Endothelial cell of umbilical vein (primary cell): ENCODE results near the gene MSTO1. TPM values are rescaled to one million over a fixed set of nuclear protein-coding genes. Genes with fewer than 3 reads are reported as not detected.

Source experiments
- BruUV-seq: library from RNA; stranded (reverse); fragments of 400-500 nt; replicated peaks from 2 replicates; lab custom pipeline; 2021; lab: Mats Ljungman, UMichigan
- CTCF ChIA-PET: fragments of 300-600, 350-600 bp; sonication (Branson Sonifier 250); formaldehyde crosslinking; loops from one replicate; lab custom pipeline; 2021; ENCODE audit warnings: antibody characterized with exemption, inconsistent platforms; lab: Charles Lee
- POLR2A ChIA-PET: fragments of 300-600, 350-600 bp; sonication (Branson Sonifier 250); formaldehyde crosslinking; loops from one replicate; lab custom pipeline; 2021; ENCODE audit warnings: antibody characterized with exemption, inconsistent platforms; lab: Charles Lee
- DNase-seq: peaks from one replicate; pipeline ENCODE4 v3.0.0-alpha.2; 2011; ENCODE audit warnings: low read depth, low spot score
- FAIRE-seq: peaks from 2 replicates; lab custom pipeline; 2011; peaks lifted over from hg19 to GRCh38; lab: Jason Lieb, UNC
- H2AFZ ChIP-seq: 2 replicates; pipeline ENCODE4 v1.6.0; 2012; ENCODE audit warnings: low read depth, low read length, control low read depth, inconsistent platforms
- H3K27ac ChIP-seq: 2 replicates; pipeline ENCODE4 v1.5.1; 2011; ENCODE audit warnings: low read depth, mild to moderate bottlenecking, control low read depth, low read length, moderate library complexity; ENCODE audit not compliant: insufficient read depth
- H3K27me3 ChIP-seq, 2 experiments: 2 replicates each; pipeline versions ENCODE4 v1.6.0 to v1.6.1; 2011; ENCODE audit warnings: low read length in 2 of 2, mixed read lengths in 1 of 2; ENCODE audit not compliant: control insufficient read depth in 2 of 2, insufficient read depth in 2 of 2
- H3K36me3 ChIP-seq, 2 experiments: 2 replicates in 1 of 2; 3 replicates in 1 of 2; pipeline ENCODE4 v1.5.1; 2011; ENCODE audit warnings: low read length in 2 of 2, mild to moderate bottlenecking in 1 of 2, moderate library complexity in 1 of 2; ENCODE audit not compliant: control insufficient read depth in 2 of 2, insufficient read depth in 2 of 2; ENCODE audit errors: extremely low read depth in 1 of 2
- H3K4me1 ChIP-seq: 3 replicates; pipeline ENCODE4 v1.5.1; 2011; ENCODE audit warnings: mild to moderate bottlenecking, low read length; ENCODE audit not compliant: control insufficient read depth, insufficient read depth; ENCODE audit errors: extremely low read depth
- H3K4me2 ChIP-seq: 2 replicates; pipeline ENCODE4 v1.6.1; 2011; ENCODE audit warnings: low read length, control low read depth, mixed read lengths; ENCODE audit not compliant: insufficient read depth
- H3K4me3 ChIP-seq, 3 experiments: fragments of 200-600 bp in 1 of 3; sonication (generic), shearing (Covaris generic) in 1 of 3; replicated peaks in 1 of 3; 2 replicates each; pipeline ENCODE4 v1.5.1; 2011 to 2016; ENCODE audit warnings: control low read depth in 3 of 3, low read length in 3 of 3, mild to moderate bottlenecking in 2 of 3, inconsistent platforms in 1 of 3, low read depth in 1 of 3, moderate library complexity in 1 of 3; ENCODE audit not compliant: insufficient read depth in 1 of 3
- H3K79me2 ChIP-seq: 2 replicates; pipeline ENCODE4 v1.6.0; 2012; ENCODE audit warnings: low read length, inconsistent platforms; ENCODE audit not compliant: control insufficient read depth, insufficient read depth
- H3K9ac ChIP-seq: replicated peaks from 2 replicates; pipeline ENCODE3; 2011; ENCODE audit warnings: low read length, control low read depth; ENCODE audit not compliant: insufficient read depth; ENCODE audit errors: extremely low read depth
- H3K9me1 ChIP-seq: replicated peaks from 3 replicates; pipeline ENCODE4 v1.6.0; 2011; ENCODE audit warnings: mild to moderate bottlenecking, low read length; ENCODE audit not compliant: control insufficient read depth, insufficient read depth; ENCODE audit errors: extremely low read depth
- H3K9me3 ChIP-seq: replicated peaks from 2 replicates; pipeline ENCODE4 v1.5.1; 2012; ENCODE audit warnings: low read length, inconsistent platforms; ENCODE audit not compliant: control insufficient read depth, insufficient read depth
- H4K20me1 ChIP-seq: replicated peaks from 2 replicates; pipeline ENCODE3; 2011; ENCODE audit warnings: mild to moderate bottlenecking, low read length; ENCODE audit not compliant: control insufficient read depth, insufficient read depth; ENCODE audit errors: extremely low read depth
- CTCF ChIP-seq, 2 donors: IDR thresholded peaks; 1 replicate in 1 of 2; 2 replicates in 1 of 2; pipeline ENCODE4 v1.5.1; 2011; ENCODE audit warnings: low read length in 2 of 2, mild to moderate bottlenecking in 2 of 2, moderate library complexity in 2 of 2, control low read depth in 1 of 2, inconsistent platforms in 1 of 2, low read depth in 1 of 2; ENCODE audit not compliant: insufficient read depth in 1 of 2; ENCODE audit errors: extremely low read depth in 1 of 2
- EZH2 ChIP-seq: IDR thresholded peaks from 2 replicates; pipeline ENCODE4 v1.6.1; 2012; ENCODE audit warnings: borderline replicate concordance, low read depth, mild to moderate bottlenecking, moderate library complexity, low read length, inconsistent platforms; ENCODE audit not compliant: severe bottlenecking
- FOS ChIP-seq: IDR thresholded peaks from 2 replicates; pipeline ENCODE4 v1.6.1; 2011; ENCODE audit warnings: mild to moderate bottlenecking, low read length, moderate library complexity, borderline replicate concordance; ENCODE audit not compliant: insufficient read depth
- GATA2 ChIP-seq: IDR thresholded peaks from 2 replicates; pipeline ENCODE4 v1.7.0; 2011; ENCODE audit warnings: low read depth, mild to moderate bottlenecking, moderate library complexity, mixed read lengths, low read length; ENCODE audit not compliant: insufficient read length, insufficient read depth
- JUN ChIP-seq: IDR thresholded peaks from 2 replicates; pipeline ENCODE4 v1.6.1; 2011; ENCODE audit warnings: borderline replicate concordance, low read depth; ENCODE audit not compliant: insufficient read length, insufficient read depth
- MYC ChIP-seq: IDR thresholded peaks from one replicate; pipeline ENCODE4 v1.6.1; 2011; ENCODE audit warnings: mild to moderate bottlenecking, low read depth, low read length
- POLR2A ChIP-seq: IDR thresholded peaks from 2 replicates; pipeline ENCODE4 v1.6.1; 2012; ENCODE audit warnings: low read depth, mild to moderate bottlenecking, control low read depth, low read length
- POLR2AphosphoS5 ChIP-seq: IDR thresholded peaks from 2 replicates; pipeline ENCODE4 v1.6.1; 2012; ENCODE audit warnings: low read depth, mild to moderate bottlenecking, control low read depth, low read length, moderate library complexity; ENCODE audit not compliant: insufficient read depth
- dilution Hi-C: fragments of 300-500 bp; cut with MboI; formaldehyde crosslinking; loops from one replicate; pipeline ENCODE4 v1.15.0; 2019; ENCODE audit warnings: low sequenced_read_pairs; ENCODE audit not compliant: extremely low pct_ligation_motif_present
- intact Hi-C: fragments of 100-400 bp; cut with micrococcal nuclease; formaldehyde crosslinking; loops from one replicate; pipeline ENCODE4 v1.10.0; 2022
- polyA plus RNA-seq, 4 experiments: library from polyadenylated mRNA; depleted of rRNA in 3 of 4; stranded (reverse) in 3 of 4; unstranded in 1 of 4; fragments of >200 nt; gene quantifications; 2 replicates each; pipeline versions ENCODE4 v1.2.1 to v1.2.3, GENCODE V29; 2011 to 2012; ENCODE audit warnings: missing spikeins in 1 of 4
- total RNA-seq: library from RNA; stranded (reverse); gene quantifications from 2 replicates; pipeline ENCODE4 v1.2.3, GENCODE V29; 2021
- TF ChIP-seq, protein P1 (sequence below): IDR thresholded peaks from 2 replicates; pipeline ENCODE4 v1.6.1; 2011; ENCODE audit not compliant: insufficient read depth, insufficient read length

MSTO1 gene
- total and polyA plus RNA-seq, 2 donors (not counting 3 experiments of a cell fraction or from before 2014, with no cell fraction given) = 36.8 to 51.9 TPM

- H3K9me1 ChIP-seq = no peaks in the 10 kb centered on the region
- TF ChIP-seq GATA2 (no peak), JUN (no peak), FOS (no peak), POLR2AphosphoS5 (no peak), MYC (no peak), POLR2A (no peak), EZH2 (no peak), CTCF (IDR thresholded peaks at IDR 0.05; ENCODE audit: extremely low read depth in 1 of 2, insufficient read depth in 1 of 2, low read depth in 1 of 2, low read length in 2 of 2) (no peak)
- TF ChIP-seq, protein P1, sequence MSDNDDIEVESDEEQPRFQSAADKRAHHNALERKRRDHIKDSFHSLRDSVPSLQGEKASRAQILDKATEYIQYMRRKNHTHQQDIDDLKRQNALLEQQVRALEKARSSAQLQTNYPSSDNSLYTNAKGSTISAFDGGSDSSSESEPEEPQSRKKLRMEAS = no peak
- FAIRE-seq (no peak), DNase-seq (no peak)
- no peak overlapping the region for H2AFZ ChIP-seq
- H3K9me3 ChIP-seq = no peaks in the 10 kb centered on the region
- ChIA-PET CTCF (interaction anchor here (0.6 to 0.9 kb wide), 2 partner anchors 27 to 116 kb away, joined by 3 to 5 read pairs; no protein-coding TSS in a partner anchor), POLR2A (no interaction called here)
- no peak overlapping the region for H3K4me2 ChIP-seq
- intact Hi-C loops = no loop called here
- H3K4me3 ChIP-seq = no peak overlapping the region
- H3K36me3 ChIP-seq = no peaks in the 10 kb centered on the region
- no peaks in the 10 kb centered on the region for H3K79me2 ChIP-seq
- H3K9ac ChIP-seq = no peak overlapping the region
- H3K27me3 ChIP-seq = peaks cover 10 to 11% of the 10 kb centered on the region in 2 experiments
- H4K20me1 ChIP-seq = no peaks in the 10 kb centered on the region
- dilution Hi-C loops = no loop called here
- BruUV-seq = no TSS peak
- H3K4me1 ChIP-seq = no peaks in the 10 kb centered on the region
- H3K27ac ChIP-seq = no peak overlapping the region
Observed at GRCh38 chr1:155622191-155622590, 12.2 kb downstream of the MSTO1 start.
